ENCODE measurements around the gene LHPP.

DNA sequence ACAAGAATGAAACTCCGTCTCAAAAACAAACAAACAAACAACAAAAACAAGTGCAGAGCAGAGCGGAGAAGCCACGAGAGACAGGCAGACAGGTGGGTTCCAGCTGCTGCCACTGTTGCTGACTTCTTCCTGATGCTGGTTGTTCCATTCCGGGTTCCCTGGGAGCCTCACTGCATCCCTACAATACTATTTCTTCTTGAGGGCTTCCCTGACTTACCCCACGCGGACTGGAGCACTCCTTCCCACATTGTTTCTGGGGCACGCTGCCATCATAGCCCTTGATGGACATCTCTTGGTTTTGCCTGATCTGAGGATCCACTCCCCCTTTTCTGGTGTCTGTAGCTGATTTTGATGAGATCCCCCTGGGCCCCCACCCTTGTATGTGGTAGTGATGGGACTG lies 6.2 kb upstream of the LHPP start:
- TF ChIP-seq EZH2phosphoT487 (IDR thresholded peaks at IDR 0.05; ENCODE audit: borderline replicate concordance, low read length) = no peak
- TF ChIP-seq, protein P1, sequence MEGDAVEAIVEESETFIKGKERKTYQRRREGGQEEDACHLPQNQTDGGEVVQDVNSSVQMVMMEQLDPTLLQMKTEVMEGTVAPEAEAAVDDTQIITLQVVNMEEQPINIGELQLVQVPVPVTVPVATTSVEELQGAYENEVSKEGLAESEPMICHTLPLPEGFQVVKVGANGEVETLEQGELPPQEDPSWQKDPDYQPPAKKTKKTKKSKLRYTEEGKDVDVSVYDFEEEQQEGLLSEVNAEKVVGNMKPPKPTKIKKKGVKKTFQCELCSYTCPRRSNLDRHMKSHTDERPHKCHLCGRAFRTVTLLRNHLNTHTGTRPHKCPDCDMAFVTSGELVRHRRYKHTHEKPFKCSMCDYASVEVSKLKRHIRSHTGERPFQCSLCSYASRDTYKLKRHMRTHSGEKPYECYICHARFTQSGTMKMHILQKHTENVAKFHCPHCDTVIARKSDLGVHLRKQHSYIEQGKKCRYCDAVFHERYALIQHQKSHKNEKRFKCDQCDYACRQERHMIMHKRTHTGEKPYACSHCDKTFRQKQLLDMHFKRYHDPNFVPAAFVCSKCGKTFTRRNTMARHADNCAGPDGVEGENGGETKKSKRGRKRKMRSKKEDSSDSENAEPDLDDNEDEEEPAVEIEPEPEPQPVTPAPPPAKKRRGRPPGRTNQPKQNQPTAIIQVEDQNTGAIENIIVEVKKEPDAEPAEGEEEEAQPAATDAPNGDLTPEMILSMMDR (IDR thresholded peaks at IDR 0.05; ENCODE audit: low read depth, low read length, poor library complexity, severe bottlenecking) = no peak
